Tibial nerve (tissue), 4 donors: ENCODE measurements around the gene KIF9. TPM values are rescaled to one million over a fixed set of nuclear protein-coding genes. Genes with fewer than 3 reads are reported as not detected.
A peak's percentile ranks its signal among the peaks of the same experiment; 100 is the strongest.
"Not testable (repeated sequence)": the region's sequence is repeated elsewhere in the genome, so short reads cannot be mapped to it uniquely, and the experiment has no call there.

ENCODE experiments used
- DNase-seq, 2 donors: peaks; one replicate each; pipeline ENCODE4 v3.0.0-alpha.2; 2019; ENCODE audit warnings: low spot score in 2 of 2
- H3K27ac ChIP-seq, 4 donors: fragments of 200-600 bp; sonication (generic) in 3 of 4; one replicate each; pipeline ENCODE4 v1.5.1; 2017 to 2019; ENCODE audit warnings: mild to moderate bottlenecking in 1 of 4
- H3K27me3 ChIP-seq, 2 donors: fragments of 200-600 bp; sonication (generic) in 1 of 2; one replicate each; pipeline versions ENCODE4 v1.5.1 to v1.6.0; 2017 to 2019
- H3K36me3 ChIP-seq, 3 donors: fragments of 200-600 bp; sonication (generic); one replicate each; pipeline ENCODE4 v1.5.1; 2018 to 2019
- H3K4me1 ChIP-seq, 4 donors: fragments of 200-600 bp; sonication (generic) in 3 of 4; one replicate each; pipeline ENCODE4 v1.5.1; 2017 to 2019
- H3K4me3 ChIP-seq, 4 donors: fragments of 200-600 bp; sonication (generic) in 3 of 4; one replicate each; pipeline ENCODE4 v1.5.1; 2017 to 2019; ENCODE audit warnings: mild to moderate bottlenecking in 1 of 4, moderate library complexity in 1 of 4
- H3K9me3 ChIP-seq, 4 donors: fragments of 200-600 bp; sonication (generic) in 3 of 4; one replicate each; pipeline ENCODE4 v1.5.1; 2017 to 2019
- EP300 ChIP-seq, 2 donors: sonication (generic); formaldehyde crosslinking; IDR thresholded peaks; one replicate each; pipeline ENCODE4 v1.6.1; 2017; ENCODE audit warnings: antibody characterized with exemption in 2 of 2, mild to moderate bottlenecking in 1 of 2
- POLR2A ChIP-seq, 2 donors: fragments of 450-650 bp; IDR thresholded peaks; one replicate each; pipeline ENCODE4 v1.6.1; 2017; ENCODE audit warnings: antibody characterized with exemption in 2 of 2, mild to moderate bottlenecking in 2 of 2, moderate library complexity in 2 of 2
- WGBS, 2 donors: methylation state at CpG; one replicate each; pipeline ENCODE4 v1.1.5; 2018; 5-methylcytosine and 5-hydroxymethylcytosine counted together
- total RNA-seq, 4 donors: library from RNA; depleted of rRNA; stranded (reverse); fragments of >200 nt; gene quantifications; one replicate each; pipeline ENCODE4 v1.1.0, GENCODE V29; 2016
- TF ChIP-seq, protein P1 (sequence below), 5 experiments: fragments of 200-600 bp in 3 of 5; fragments of 450-650 bp in 2 of 5; sonication (generic) in 3 of 5; IDR thresholded peaks; one replicate each; pipeline ENCODE4 v1.5.1; 2016 to 2019; ENCODE audit warnings: antibody characterized with exemption in 5 of 5, mild to moderate bottlenecking in 3 of 5, moderate library complexity in 2 of 5

Gene KIF9
- total RNA-seq, 4 donors from 2014 or later: 0.59 to 20.3 (median 5.2) TPM

GRCh38 chr3:47318916-47319315 lies 36.3 kb upstream of the KIF9 start:
- Histone ChIP-seq H3K27me3 (no peaks in the 10 kb centered on the region), H3K4me3 (no peak overlapping the region), H3K27ac (peak overlapping the region in 2 of 4 donors; percentile 1 to 40), H3K36me3 (peaks cover 0 to 45% (median 7%) of the 10 kb centered on the region in 3 donors), H3K4me1 (peaks cover 0 to 39% (median 0%) of the 10 kb centered on the region in 4 donors), H3K9me3 (no peaks in the 10 kb centered on the region)
- no peak for DNase-seq
- TF ChIP-seq EP300 (IDR thresholded peaks at IDR 0.05) (no peak), POLR2A (IDR thresholded peaks at IDR 0.05) (no peak)
- TF ChIP-seq, protein P1, sequence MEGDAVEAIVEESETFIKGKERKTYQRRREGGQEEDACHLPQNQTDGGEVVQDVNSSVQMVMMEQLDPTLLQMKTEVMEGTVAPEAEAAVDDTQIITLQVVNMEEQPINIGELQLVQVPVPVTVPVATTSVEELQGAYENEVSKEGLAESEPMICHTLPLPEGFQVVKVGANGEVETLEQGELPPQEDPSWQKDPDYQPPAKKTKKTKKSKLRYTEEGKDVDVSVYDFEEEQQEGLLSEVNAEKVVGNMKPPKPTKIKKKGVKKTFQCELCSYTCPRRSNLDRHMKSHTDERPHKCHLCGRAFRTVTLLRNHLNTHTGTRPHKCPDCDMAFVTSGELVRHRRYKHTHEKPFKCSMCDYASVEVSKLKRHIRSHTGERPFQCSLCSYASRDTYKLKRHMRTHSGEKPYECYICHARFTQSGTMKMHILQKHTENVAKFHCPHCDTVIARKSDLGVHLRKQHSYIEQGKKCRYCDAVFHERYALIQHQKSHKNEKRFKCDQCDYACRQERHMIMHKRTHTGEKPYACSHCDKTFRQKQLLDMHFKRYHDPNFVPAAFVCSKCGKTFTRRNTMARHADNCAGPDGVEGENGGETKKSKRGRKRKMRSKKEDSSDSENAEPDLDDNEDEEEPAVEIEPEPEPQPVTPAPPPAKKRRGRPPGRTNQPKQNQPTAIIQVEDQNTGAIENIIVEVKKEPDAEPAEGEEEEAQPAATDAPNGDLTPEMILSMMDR (IDR thresholded peaks at IDR 0.05): no peak
- WGBS, 2 donors: 43 to 53% methylated on average over 1 of the region's 1 CpG

- not testable (repeated sequence) for H3K9me3 ChIP-seq, H3K27ac ChIP-seq, DNase-seq, H3K4me3 ChIP-seq, H3K27me3 ChIP-seq
- 87 to 94% methylated on average over 1 of the region's 1 CpG for WGBS, 2 donors
- peaks cover 0 to 44% (median 0%) of the 10 kb centered on the region in 4 donors for H3K4me1 ChIP-seq
- H3K36me3 ChIP-seq: peaks cover 0 to 18% (median 7%) of the 10 kb centered on the region in 3 donors
These were observed 33.6 kb upstream of the KIF9 start for GRCh38 chr3:47316151-47316550.

DNA sequence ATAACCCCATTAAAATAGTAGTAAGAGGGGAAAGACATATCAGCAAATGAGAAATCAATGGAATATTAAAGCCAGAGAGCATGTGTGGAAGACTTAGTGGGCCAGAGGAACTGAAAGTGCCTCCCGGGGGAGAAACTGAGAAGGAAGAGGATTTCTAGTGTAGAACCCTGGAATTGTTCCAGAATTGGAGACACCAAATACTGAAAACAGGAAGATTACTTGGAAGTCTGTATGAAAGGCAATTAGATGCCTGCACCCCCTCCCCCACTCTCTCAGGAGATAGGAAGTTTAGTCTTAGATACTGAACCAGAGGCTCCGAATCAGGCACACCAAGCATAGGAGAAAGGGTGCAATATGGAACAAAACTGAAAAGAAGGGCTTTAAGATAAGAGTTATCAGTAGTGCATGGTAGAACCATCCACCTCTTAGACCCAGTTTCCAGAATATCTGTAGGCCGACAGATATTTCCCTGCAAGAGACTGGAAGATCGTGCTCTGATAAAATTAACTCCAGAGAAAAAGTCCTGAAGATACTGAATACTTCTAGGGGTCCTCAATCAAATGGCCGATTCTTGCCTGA lies 32.6 kb upstream of the KIF9 start:
- 63% methylated on average over 5 of the region's 5 CpGs for WGBS, 2 donors
- TF ChIP-seq, protein P1 (IDR thresholded peaks at IDR 0.05): no peak
- peak in 1 of 2 donors; percentile 37 for TF ChIP-seq EP300 (IDR thresholded peaks at IDR 0.05)
- TF ChIP-seq POLR2A (IDR thresholded peaks at IDR 0.05): no peak
- Histone ChIP-seq H3K27ac (no peak overlapping the region), H3K36me3 (peaks cover 0 to 8% (median 0%) of the 10 kb centered on the region in 3 donors), H3K27me3 (no peaks in the 10 kb centered on the region), H3K4me3 (no peak overlapping the region), H3K4me1 (peaks cover 0 to 44% (median 0%) of the 10 kb centered on the region in 4 donors), H3K9me3 (no peaks in the 10 kb centered on the region)
- DNase-seq: peak; percentile 22 to 44

DNA sequence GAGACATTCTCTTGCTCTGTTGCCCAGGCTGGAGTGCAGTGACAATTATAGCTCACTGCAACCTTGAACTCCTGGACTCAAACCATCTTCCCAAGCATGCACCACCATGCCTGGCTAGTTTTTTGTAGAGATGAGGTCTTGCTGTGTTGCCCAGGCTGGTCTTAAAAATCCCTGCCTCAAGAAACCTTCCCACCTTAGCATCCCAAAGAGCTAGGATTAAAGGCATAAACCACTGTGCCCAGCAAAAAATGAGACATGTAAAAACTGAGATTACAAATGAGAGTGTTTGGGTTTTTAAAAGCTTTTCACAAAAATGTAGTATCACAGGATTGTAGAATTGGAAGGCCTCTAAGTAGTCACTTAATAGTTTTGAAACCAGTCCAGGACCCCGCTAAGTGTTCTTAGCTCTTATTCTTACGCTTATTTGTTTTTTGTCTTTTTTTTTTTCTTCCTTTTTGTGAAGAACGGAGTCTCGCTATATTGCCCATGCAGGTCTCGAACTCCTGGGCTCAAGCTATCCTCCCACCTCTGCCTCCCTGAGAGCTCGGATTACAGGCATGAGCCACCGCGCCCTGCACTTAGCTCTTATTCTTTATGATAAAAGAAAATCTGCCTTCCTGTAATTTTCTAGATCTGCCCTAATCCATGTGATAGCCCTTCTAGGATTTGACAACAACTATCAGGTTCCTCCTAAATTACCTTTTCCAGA lies 31.6 kb upstream of the KIF9 start:
- WGBS, 2 donors: 91 to 92% methylated on average over 8 of the region's 8 CpGs
- Histone ChIP-seq H3K9me3 (no peaks in the 10 kb centered on the region), H3K27ac (no peak overlapping the region), H3K4me3 (no peak overlapping the region), H3K4me1 (peaks cover 0 to 40% (median 0%) of the 10 kb centered on the region in 4 donors), H3K36me3 (peaks cover 0 to 2% (median 0%) of the 10 kb centered on the region in 3 donors), H3K27me3 (no peaks in the 10 kb centered on the region)
- TF ChIP-seq, protein P1 (IDR thresholded peaks at IDR 0.05): no peak
- TF ChIP-seq EP300 (IDR thresholded peaks at IDR 0.05) (no peak), POLR2A (IDR thresholded peaks at IDR 0.05) (no peak)
- no peak for DNase-seq

DNA sequence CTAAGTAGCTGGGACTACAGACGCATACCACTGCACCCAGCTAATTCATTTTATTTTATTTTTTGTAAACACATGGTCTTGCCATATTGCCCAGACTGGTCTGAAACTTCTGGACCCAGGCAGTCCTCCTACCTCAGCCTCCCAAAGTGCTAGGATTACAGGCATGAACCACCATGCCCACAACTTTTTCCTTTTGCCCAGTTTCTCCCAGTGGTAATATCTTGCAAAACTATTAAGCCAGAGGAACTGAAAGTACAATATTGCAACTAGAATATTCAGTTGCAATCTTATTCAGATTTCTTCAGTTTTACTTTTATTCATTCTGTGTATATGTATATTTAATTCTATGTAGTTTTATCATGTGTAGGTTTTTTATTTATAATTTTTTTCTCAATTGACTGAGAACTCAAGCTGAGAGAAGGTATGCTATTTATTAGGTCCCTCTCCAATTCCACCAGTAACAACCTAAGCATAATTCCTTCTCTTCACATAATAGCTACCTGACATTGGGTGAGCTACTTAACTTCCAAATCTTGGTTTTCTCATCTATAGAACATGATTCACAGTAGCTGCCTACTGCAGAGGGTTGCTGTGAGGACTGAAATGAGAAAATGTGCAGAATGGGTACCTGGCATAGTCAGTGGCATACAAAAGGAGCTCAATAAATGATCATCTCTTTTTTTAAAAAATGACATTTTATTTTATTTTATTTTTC lies 30.9 kb upstream of the KIF9 start:
- H3K27me3 ChIP-seq: no peaks in the 10 kb centered on the region

More for the DNA sequence above, 30.9 kb upstream of the KIF9 start:
- WGBS, 2 donors: 91 to 97% methylated on average over 1 of the region's 1 CpG
- no peak for DNase-seq
- peaks cover 0 to 3% (median 0%) of the 10 kb centered on the region in 3 donors for H3K36me3 ChIP-seq
- TF ChIP-seq POLR2A (IDR thresholded peaks at IDR 0.05) (no peak), EP300 (IDR thresholded peaks at IDR 0.05) (no peak)
- TF ChIP-seq, protein P1 (IDR thresholded peaks at IDR 0.05): no peak
- no peak overlapping the region for H3K27ac ChIP-seq
- H3K4me3 ChIP-seq: no peak overlapping the region
- H3K9me3 ChIP-seq: no peaks in the 10 kb centered on the region
- H3K4me1 ChIP-seq: peaks cover 0 to 34% (median 0%) of the 10 kb centered on the region in 4 donors
